22Rv1 (cell line): ENCODE measurements around the gene ZNF804A.

Experiments used
- H3K27ac ChIP-seq: fragments of 450-650 bp; 2 replicates; pipeline ENCODE4 v1.5.1; 2017
- ZFX ChIP-seq: fragments of 450-650 bp; IDR thresholded peaks from 2 replicates; pipeline ENCODE4 v1.6.1; 2017; ENCODE audit warnings: antibody characterized with exemption, borderline replicate concordance
- TF ChIP-seq, protein P1 (sequence below): fragments of 450-650 bp; IDR thresholded peaks from 2 replicates; pipeline ENCODE4 v1.5.1; 2017; ENCODE audit warnings: mild to moderate bottlenecking

Gene ZNF804A

DNA sequence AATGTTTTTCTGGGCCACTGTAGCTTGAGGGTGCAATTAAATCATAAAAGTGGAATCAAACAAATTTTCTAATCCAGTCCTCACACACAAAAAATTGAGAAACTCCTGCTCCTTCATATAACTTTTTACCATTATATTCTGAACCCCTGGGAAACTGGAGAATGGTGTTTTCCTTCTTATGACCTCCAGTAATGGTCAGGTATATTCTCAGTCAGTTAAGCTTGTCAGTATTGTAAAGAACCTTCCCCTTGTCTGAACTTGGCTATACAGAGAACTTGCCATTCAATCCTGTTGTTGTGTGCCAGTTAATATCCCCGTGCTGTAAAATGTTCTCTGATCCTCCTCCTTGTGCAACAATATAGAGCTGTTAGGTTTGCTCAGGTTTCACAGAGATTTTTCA is 39.5 kb downstream of the ZNF804A start:
- TF ChIP-seq, protein P1, sequence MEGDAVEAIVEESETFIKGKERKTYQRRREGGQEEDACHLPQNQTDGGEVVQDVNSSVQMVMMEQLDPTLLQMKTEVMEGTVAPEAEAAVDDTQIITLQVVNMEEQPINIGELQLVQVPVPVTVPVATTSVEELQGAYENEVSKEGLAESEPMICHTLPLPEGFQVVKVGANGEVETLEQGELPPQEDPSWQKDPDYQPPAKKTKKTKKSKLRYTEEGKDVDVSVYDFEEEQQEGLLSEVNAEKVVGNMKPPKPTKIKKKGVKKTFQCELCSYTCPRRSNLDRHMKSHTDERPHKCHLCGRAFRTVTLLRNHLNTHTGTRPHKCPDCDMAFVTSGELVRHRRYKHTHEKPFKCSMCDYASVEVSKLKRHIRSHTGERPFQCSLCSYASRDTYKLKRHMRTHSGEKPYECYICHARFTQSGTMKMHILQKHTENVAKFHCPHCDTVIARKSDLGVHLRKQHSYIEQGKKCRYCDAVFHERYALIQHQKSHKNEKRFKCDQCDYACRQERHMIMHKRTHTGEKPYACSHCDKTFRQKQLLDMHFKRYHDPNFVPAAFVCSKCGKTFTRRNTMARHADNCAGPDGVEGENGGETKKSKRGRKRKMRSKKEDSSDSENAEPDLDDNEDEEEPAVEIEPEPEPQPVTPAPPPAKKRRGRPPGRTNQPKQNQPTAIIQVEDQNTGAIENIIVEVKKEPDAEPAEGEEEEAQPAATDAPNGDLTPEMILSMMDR, result no peak
- no peak for TF ChIP-seq ZFX
- H3K27ac ChIP-seq, result no peak overlapping the region

- H3K27ac ChIP-seq, result no peak overlapping the region
- TF ChIP-seq, protein P1, result peak; percentile 18
- TF ChIP-seq ZFX, result no peak
Measured at GRCh38 chr2:184644685-184645084, 46.4 kb downstream of the ZNF804A start.

DNA sequence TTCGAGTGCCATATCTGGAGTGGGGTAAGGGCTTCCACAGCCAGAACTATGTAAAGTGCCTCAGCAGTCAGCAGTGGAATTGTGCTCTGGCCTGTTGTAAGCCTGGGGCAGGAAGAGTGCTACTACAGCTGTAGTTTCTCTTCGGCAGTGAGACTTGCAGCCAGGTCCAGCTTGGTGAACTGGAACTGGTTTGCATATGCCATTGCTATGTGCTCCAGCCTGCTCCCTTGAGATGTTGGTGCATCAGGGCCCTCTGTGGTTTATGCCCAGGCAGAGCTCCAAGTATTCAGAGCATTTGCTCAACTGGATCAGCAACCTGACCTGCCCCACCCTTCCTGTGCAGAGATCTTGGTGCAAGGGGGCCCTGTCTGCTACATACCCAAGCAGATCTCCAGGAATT is 47.8 kb downstream of the ZNF804A start:
- no peak for TF ChIP-seq ZFX
- TF ChIP-seq, protein P1, result no peak
- no peak overlapping the region for H3K27ac ChIP-seq

- H3K27ac ChIP-seq, result no peak overlapping the region
- TF ChIP-seq, protein P1, result no peak
- TF ChIP-seq ZFX, result no peak
Measured at GRCh38 chr2:184646593-184646992, 48.3 kb downstream of the ZNF804A start.

- TF ChIP-seq, protein P1, result no peak
- no peak for TF ChIP-seq ZFX
- no peak overlapping the region for H3K27ac ChIP-seq
Measured at GRCh38 chr2:184654945-184655344, 56.6 kb downstream of the ZNF804A start.

DNA sequence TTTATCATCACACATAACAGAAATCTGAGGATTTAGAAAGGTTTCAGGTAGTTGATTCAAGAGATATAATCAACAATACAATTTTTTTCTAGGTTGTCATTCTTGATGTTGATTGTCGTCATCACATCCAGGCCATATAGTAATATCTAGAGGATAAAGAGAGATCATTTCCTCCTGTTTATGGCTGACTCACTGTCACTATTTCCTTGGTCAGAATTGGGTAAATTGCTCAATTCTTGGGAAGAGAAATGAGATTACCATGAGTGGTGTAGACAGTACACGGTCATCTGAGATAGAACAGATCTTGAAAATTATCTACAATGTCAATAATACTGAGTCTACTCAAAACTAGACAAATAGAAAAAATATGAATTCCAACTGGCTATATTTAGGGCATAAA is 78.8 kb downstream of the ZNF804A start:
- H3K27ac ChIP-seq, result no peak overlapping the region
- TF ChIP-seq ZFX, result no peak
- TF ChIP-seq, protein P1, result no peak

- TF ChIP-seq ZFX, result no peak
- H3K27ac ChIP-seq, result no peak overlapping the region
Measured at GRCh38 chr2:184679219-184680018, 81.1 kb downstream of the ZNF804A start.
